Mucosa of descending colon (tissue), 3 donors: Measurements from ENCODE around the gene AGAP1. TPM values are rescaled to one million over a fixed set of nuclear protein-coding genes. Genes with fewer than 3 reads are reported as not detected.

Experiments
- ATAC-seq: fragments of 200-7000 bp; cut with Tn5 transposase; one replicate; pipeline ENCODE4 v1.9.1; 2020; ENCODE audit warnings: mild to moderate bottlenecking, moderate library complexity
- DNase-seq, 3 donors: peaks; one replicate each; pipeline ENCODE4 v3.0.0-alpha.2; 2020
- H3K36me3 ChIP-seq: fragments of 200-600 bp; one replicate; pipeline ENCODE4 v1.8.0; 2021; ENCODE audit warnings: low read depth, mild to moderate bottlenecking
- H3K4me1 ChIP-seq: fragments of 200-600 bp; one replicate; pipeline ENCODE4 v1.8.0; 2021; ENCODE audit warnings: low read depth, mild to moderate bottlenecking
- H3K4me3 ChIP-seq: fragments of 200-600 bp; one replicate; pipeline ENCODE4 v1.8.0; 2021; ENCODE audit warnings: mild to moderate bottlenecking
- H3K9me3 ChIP-seq: fragments of 200-600 bp; one replicate; pipeline ENCODE4 v1.8.0; 2021; ENCODE audit warnings: mild to moderate bottlenecking
- CTCF ChIP-seq: fragments of 200-600 bp; IDR thresholded peaks from one replicate; pipeline ENCODE4 v1.8.0; 2022; ENCODE audit warnings: antibody characterized with exemption, mild to moderate bottlenecking
- intact Hi-C, 2 donors: fragments of 100-400 bp; cut with DNase I in 1 of 2; cut with micrococcal nuclease in 1 of 2; formaldehyde crosslinking; loops; one replicate each; pipeline versions ENCODE4 v1.11.0 to v1.11.1; 2022; cut with DNase I, micrococcal nuclease
- total RNA-seq, 3 donors: library from RNA; stranded (reverse); fragmentation: NEBNext Ultra II Directional in 2 of 3; extraction: Animal tissue kit (Norgen Biotek cat#: 25700) in 2 of 3; gene quantifications; one replicate each; pipeline versions ENCODE4 v1.2.1 to v1.2.4, GENCODE V29; 2021 to 2023
- donor health status: DM: no; HTN: no; CAD: no; lungs with moderate emphysema.
- donor health status: DM: no; HTN: no; CAD: no.
- donor health status: DM: no; HTN: yes; CAD: no.

The AGAP1 gene
- total RNA-seq, 3 donors from 2014 or later = 68.1 to 112 (median 88.9) TPM

GRCh38 chr2:235728800-235729556 is 235.1 kb downstream of the AGAP1 start:
- intact Hi-C loops = no loop called here
- TF ChIP-seq CTCF = no peak
- no peaks in the 10 kb centered on the region for H3K9me3 ChIP-seq
- peaks cover 3% of the 10 kb centered on the region for H3K4me1 ChIP-seq
- ATAC-seq (peak; percentile 10), DNase-seq (no peak)
- no peak overlapping the region for H3K4me3 ChIP-seq
- H3K36me3 ChIP-seq = no peaks in the 10 kb centered on the region

GRCh38 chr2:235729557-235729947 is 235.7 kb downstream of the AGAP1 start:
- H3K9me3 ChIP-seq = no peaks in the 10 kb centered on the region
- ATAC-seq (no peak), DNase-seq (no peak)
- H3K36me3 ChIP-seq = no peaks in the 10 kb centered on the region
- intact Hi-C loops = no loop called here
- peaks cover 3% of the 10 kb centered on the region for H3K4me1 ChIP-seq
- no peak for TF ChIP-seq CTCF
- H3K4me3 ChIP-seq = no peak overlapping the region

- TF ChIP-seq CTCF = no peak
- intact Hi-C loops = no loop called here
These were observed 236.3 kb downstream of the AGAP1 start for GRCh38 chr2:235730115-235730514.

GRCh38 chr2:235733761-235734160 is 239.9 kb downstream of the AGAP1 start:
- ATAC-seq (no peak), DNase-seq (no peak)
- Histone ChIP-seq H3K4me1 (peaks cover 2% of the 10 kb centered on the region), H3K9me3 (no peaks in the 10 kb centered on the region), H3K4me3 (no peak overlapping the region), H3K36me3 (no peaks in the 10 kb centered on the region)
- intact Hi-C loops = no loop called here
- no peak for TF ChIP-seq CTCF

More at GRCh38 chr2:235730115-235730514, 236.3 kb downstream of the AGAP1 start:
- no peaks in the 10 kb centered on the region for H3K36me3 ChIP-seq
- peaks cover 3% of the 10 kb centered on the region for H3K4me1 ChIP-seq
- H3K4me3 ChIP-seq = no peak overlapping the region
- no peak for ATAC-seq
- DNase-seq = no peak
- no peaks in the 10 kb centered on the region for H3K9me3 ChIP-seq

- intact Hi-C loops = no loop called here
These were observed 240.3 kb downstream of the AGAP1 start for GRCh38 chr2:235734168-235734567.

More at GRCh38 chr2:235734168-235734567, 240.3 kb downstream of the AGAP1 start:
- no peak for TF ChIP-seq CTCF
- DNase-seq (no peak), ATAC-seq (no peak)
- Histone ChIP-seq H3K9me3 (no peaks in the 10 kb centered on the region), H3K36me3 (no peaks in the 10 kb centered on the region), H3K4me1 (no peaks in the 10 kb centered on the region), H3K4me3 (no peak overlapping the region)
